ENCODE data around the gene ALAD. TPM values are rescaled to one million over a fixed set of nuclear protein-coding genes. Genes with fewer than 3 reads are reported as not detected.

ALAD gene
- polyA plus RNA-seq, 1 donor from 2014 or later = 42.9 TPM

- Histone ChIP-seq H3K4me2 (ENCODE audit: low read length) (no peak overlapping the region), H3K79me2 (replicated peaks; ENCODE audit: insufficient read depth, low read length) (no peaks in the 10 kb centered on the region), H3K9ac (ENCODE audit: low read length) (no peak overlapping the region), H3K27me3 (ENCODE audit: insufficient read depth, low read depth, low read length) (no peaks in the 10 kb centered on the region), H3K4me3 (ENCODE audit: low read length) (no peak overlapping the region), H3K27ac (ENCODE audit: low read length) (no peak overlapping the region), H4K20me1 (ENCODE audit: insufficient read depth) (no peaks in the 10 kb centered on the region), H3K36me3 (ENCODE audit: insufficient read depth, low read length) (no peaks in the 10 kb centered on the region), H3K9me2 (ENCODE audit: insufficient read depth, low read length) (no peaks in the 10 kb centered on the region), H2AFZ (ENCODE audit: low read depth, low read length) (no peak overlapping the region), H3F3A (ENCODE audit: insufficient read depth, low read length, poor library complexity, severe bottlenecking) (no peaks in the 10 kb centered on the region), H3K9me3 (ENCODE audit: low read length) (no peaks in the 10 kb centered on the region)
- TF ChIP-seq EZH2 (IDR thresholded peaks at IDR 0.05; ENCODE audit: borderline replicate concordance, insufficient read depth, low read length, poor library complexity, severe bottlenecking) = no peak
- no peak for TF ChIP-seq REST (IDR thresholded peaks at IDR 0.05; ENCODE audit: borderline replicate concordance)
- TF ChIP-seq EP300 (conservative IDR thresholded peaks at IDR 0.05; ENCODE audit: poor library complexity, severe bottlenecking) = no peak
- no peak for TF ChIP-seq POLR2AphosphoS5 (IDR thresholded peaks at IDR 0.05)
- TF ChIP-seq MXI1 (conservative IDR thresholded peaks at IDR 0.05; ENCODE audit: poor library complexity, severe bottlenecking) = no peak
- TF ChIP-seq RAD21 (conservative IDR thresholded peaks at IDR 0.05) = no peak
- no peak for TF ChIP-seq SMC3 (conservative IDR thresholded peaks at IDR 0.05; ENCODE audit: poor library complexity)
- TF ChIP-seq CTCF (IDR thresholded peaks at IDR 0.05; ENCODE audit: poor library complexity, severe bottlenecking) = no peak
- no peak for TF ChIP-seq TAF1 (IDR thresholded peaks at IDR 0.05; ENCODE audit: low read depth)
Observed at GRCh38 chr9:113421726-113422125, 20.6 kb upstream of the ALAD start.

GRCh38 chr9:113417370-113417769 is 16.3 kb upstream of the ALAD start:
- Histone ChIP-seq H3K9me3 (ENCODE audit: low read length) (no peaks in the 10 kb centered on the region), H3K27me3 (ENCODE audit: insufficient read depth, low read depth, low read length) (no peaks in the 10 kb centered on the region), H3K9ac (ENCODE audit: low read length) (no peak overlapping the region), H3K36me3 (ENCODE audit: insufficient read depth, low read length) (no peaks in the 10 kb centered on the region), H3K4me3 (ENCODE audit: low read length) (no peak overlapping the region), H2AFZ (ENCODE audit: low read depth, low read length) (no peak overlapping the region), H3F3A (ENCODE audit: insufficient read depth, low read length, poor library complexity, severe bottlenecking) (no peaks in the 10 kb centered on the region), H4K20me1 (ENCODE audit: insufficient read depth) (no peaks in the 10 kb centered on the region), H3K79me2 (replicated peaks; ENCODE audit: insufficient read depth, low read length) (no peaks in the 10 kb centered on the region), H3K27ac (ENCODE audit: low read length) (no peak overlapping the region), H3K9me2 (ENCODE audit: insufficient read depth, low read length) (no peaks in the 10 kb centered on the region), H3K4me2 (ENCODE audit: low read length) (no peak overlapping the region)
- TF ChIP-seq RAD21 (conservative IDR thresholded peaks at IDR 0.05) = no peak
- no peak for TF ChIP-seq EP300 (conservative IDR thresholded peaks at IDR 0.05; ENCODE audit: poor library complexity, severe bottlenecking)
- TF ChIP-seq MXI1 (conservative IDR thresholded peaks at IDR 0.05; ENCODE audit: poor library complexity, severe bottlenecking) = no peak
- no peak for TF ChIP-seq REST (IDR thresholded peaks at IDR 0.05; ENCODE audit: borderline replicate concordance)
- TF ChIP-seq CTCF (IDR thresholded peaks at IDR 0.05; ENCODE audit: poor library complexity, severe bottlenecking) = no peak
- no peak for TF ChIP-seq EZH2 (IDR thresholded peaks at IDR 0.05; ENCODE audit: borderline replicate concordance, insufficient read depth, low read length, poor library complexity, severe bottlenecking)
- no peak for TF ChIP-seq SMC3 (conservative IDR thresholded peaks at IDR 0.05; ENCODE audit: poor library complexity)
- TF ChIP-seq POLR2AphosphoS5 (IDR thresholded peaks at IDR 0.05) = no peak
- no peak for TF ChIP-seq TAF1 (IDR thresholded peaks at IDR 0.05; ENCODE audit: low read depth)
